OCI-LY3 (cell line): Measurements from ENCODE around the gene BCAR3.

ENCODE experiments used
- CTCF ChIP-seq: fragments of 200-600, 300-600 bp; sonication (generic); IDR thresholded peaks from 2 replicates; pipeline ENCODE4 v1.5.1; 2014; ENCODE audit warnings: antibody characterized with exemption, low read length, low read depth
- EZH2phosphoT487 ChIP-seq: fragments of 200-600 bp; shearing (Covaris generic); IDR thresholded peaks from 2 replicates; pipeline ENCODE4 v1.6.1; 2018; ENCODE audit warnings: antibody characterized with exemption, mixed run types, low read depth

GRCh38 chr1:93672069-93672468 lies 9.6 kb downstream of the BCAR3 start:
- no peak for TF ChIP-seq CTCF
- no peak for TF ChIP-seq EZH2phosphoT487
